H9 (cell line): ENCODE results near the gene HABP4. TPM values are rescaled to one million over a fixed set of nuclear protein-coding genes. Genes with fewer than 3 reads are reported as not detected.

Experiments used
- DNase-seq: peaks from one replicate; pipeline ENCODE4 v3.0.0-alpha.2; 2017
- H2AFZ ChIP-seq: one replicate; pipeline ENCODE4 v1.6.1; 2013; ENCODE audit warnings: mild to moderate bottlenecking, low read length, control low read depth, moderate library complexity
- H2AK5ac ChIP-seq: 2 replicates; pipeline ENCODE4 v1.6.1; 2013; ENCODE audit warnings: low read length, control low read depth, mixed read lengths; ENCODE audit not compliant: insufficient read length
- H2BK120ac ChIP-seq: one replicate; pipeline ENCODE4 v1.6.1; 2013; ENCODE audit warnings: low read depth, mild to moderate bottlenecking, low read length, control low read depth, inconsistent platforms; ENCODE audit not compliant: poor library complexity, severe bottlenecking
- H2BK12ac ChIP-seq: 2 replicates; pipeline ENCODE4 v1.6.1; 2013; ENCODE audit warnings: low read length, control low read depth, mixed read lengths, low read depth; ENCODE audit not compliant: insufficient read length
- H2BK15ac ChIP-seq: 2 replicates; pipeline ENCODE4 v1.6.1; 2013; ENCODE audit warnings: low read depth, low read length, control low read depth
- H2BK20ac ChIP-seq: one replicate; pipeline ENCODE4 v1.6.1; 2013; ENCODE audit warnings: low read depth, mild to moderate bottlenecking, low read length, control low read depth, inconsistent platforms; ENCODE audit not compliant: poor library complexity, severe bottlenecking
- H2BK5ac ChIP-seq: 2 replicates; pipeline ENCODE4 v1.6.1; 2013; ENCODE audit warnings: low read length, control low read depth, mixed read lengths; ENCODE audit not compliant: insufficient read length
- H3K14ac ChIP-seq: 2 replicates; pipeline ENCODE4 v1.6.1; 2013; ENCODE audit warnings: low read length, control low read depth; ENCODE audit not compliant: insufficient read depth
- H3K18ac ChIP-seq: 2 replicates; pipeline ENCODE4 v1.6.1; 2013; ENCODE audit warnings: low read depth, mild to moderate bottlenecking, mixed read lengths, low read length, control low read depth; ENCODE audit not compliant: insufficient read length
- H3K23ac ChIP-seq: 2 replicates; pipeline ENCODE4 v1.6.1; 2013; ENCODE audit warnings: low read length, control low read depth, mixed read lengths, low read depth; ENCODE audit not compliant: insufficient read length
- H3K23me2 ChIP-seq: 2 replicates; pipeline ENCODE4 v1.6.1; 2013; ENCODE audit warnings: low read depth, mild to moderate bottlenecking, mixed read lengths, low read length, control low read depth; ENCODE audit not compliant: insufficient read length, poor library complexity, severe bottlenecking
- H3K27ac ChIP-seq: 2 replicates; pipeline ENCODE4 v1.5.1; 2013; ENCODE audit warnings: low read length, control low read depth, mixed read lengths, low read depth; ENCODE audit not compliant: insufficient read length
- H3K27me3 ChIP-seq: 2 replicates; pipeline ENCODE4 v1.6.1; 2013; ENCODE audit warnings: low read length, control low read depth, inconsistent platforms; ENCODE audit not compliant: insufficient read depth
- H3K4ac ChIP-seq: 2 replicates; pipeline ENCODE4 v1.6.1; 2013; ENCODE audit warnings: low read depth, mild to moderate bottlenecking, control low read depth, inconsistent platforms, low read length, moderate library complexity
- H3K4me1 ChIP-seq: 2 replicates; pipeline ENCODE4 v1.6.1; 2013; ENCODE audit warnings: low read length, control low read depth, inconsistent platforms; ENCODE audit not compliant: insufficient read depth
- H3K4me2 ChIP-seq: 2 replicates; pipeline ENCODE4 v1.6.1; 2013; ENCODE audit warnings: low read length, control low read depth, mixed read lengths; ENCODE audit not compliant: insufficient read length, insufficient read depth
- H3K56ac ChIP-seq: 2 replicates; pipeline ENCODE4 v1.6.1; 2013; ENCODE audit warnings: low read depth, mild to moderate bottlenecking, mixed read lengths, low read length, control low read depth; ENCODE audit not compliant: insufficient read length
- H3K79me1 ChIP-seq: 2 replicates; pipeline ENCODE4 v1.6.1; 2013; ENCODE audit warnings: low read depth, mild to moderate bottlenecking, moderate library complexity, low read length, control low read depth, inconsistent platforms; ENCODE audit not compliant: insufficient read depth, poor library complexity, severe bottlenecking
- H3K79me2 ChIP-seq: 2 replicates; pipeline ENCODE4 v1.6.1; 2013; ENCODE audit warnings: low read length, control low read depth, inconsistent platforms; ENCODE audit not compliant: insufficient read depth
- H3K9ac ChIP-seq: 2 replicates; pipeline ENCODE4 v1.6.1; 2013; ENCODE audit warnings: low read length, control low read depth, mixed read lengths; ENCODE audit not compliant: insufficient read length; ENCODE audit errors: extremely low read depth
- H3K9me3 ChIP-seq: one replicate; pipeline ENCODE4 v1.6.1; 2013; ENCODE audit warnings: low read depth, low read length, inconsistent platforms; ENCODE audit not compliant: control insufficient read depth
- H3T11ph ChIP-seq: one replicate; pipeline ENCODE4 v1.6.1; 2013; ENCODE audit warnings: mild to moderate bottlenecking, low read length, control low read depth, inconsistent platforms
- H4K20me1 ChIP-seq: one replicate; pipeline ENCODE4 v1.6.1; 2013; ENCODE audit not compliant: control insufficient read depth, insufficient read length, insufficient read depth
- H4K5ac ChIP-seq: 2 replicates; pipeline ENCODE4 v1.6.1; 2013; ENCODE audit warnings: low read depth, mild to moderate bottlenecking, mixed read lengths, low read length, control low read depth; ENCODE audit not compliant: insufficient read length
- H4K8ac ChIP-seq: replicated peaks from 2 replicates; pipeline ENCODE4 v1.6.1; 2013; ENCODE audit warnings: low read length, control low read depth, mixed read lengths, low read depth; ENCODE audit not compliant: insufficient read length
- H4K91ac ChIP-seq: 2 replicates; pipeline ENCODE4 v1.6.1; 2013; ENCODE audit warnings: low read depth, mild to moderate bottlenecking, moderate library complexity, mixed read lengths, low read length, control low read depth; ENCODE audit not compliant: insufficient read length
- H3K27ac Mint-ChIP-seq, 3 experiments: 2 replicates in 2 of 3; 3 replicates in 1 of 3; pipeline ENCODE4 v1.8.0; 2020 to 2021; ENCODE audit warnings: mixed read lengths in 3 of 3, mild to moderate bottlenecking in 1 of 3, moderate library complexity in 1 of 3
- H3K27me3 Mint-ChIP-seq: 2 replicates; pipeline ENCODE4 v1.8.0; 2021; ENCODE audit warnings: low read depth, mild to moderate bottlenecking, moderate library complexity, mixed read lengths
- H3K36me3 Mint-ChIP-seq, 3 experiments: 2 replicates in 2 of 3; 3 replicates in 1 of 3; pipeline ENCODE4 v1.8.0; 2020 to 2021; ENCODE audit warnings: low read depth in 3 of 3, mixed read lengths in 3 of 3; ENCODE audit not compliant: insufficient read depth in 1 of 3
- H3K4me1 Mint-ChIP-seq, 2 experiments: 2 replicates each; pipeline ENCODE4 v1.8.0; 2020; ENCODE audit warnings: mixed read lengths in 2 of 2
- H3K4me3 Mint-ChIP-seq, 2 experiments: 2 replicates in 1 of 2; 3 replicates in 1 of 2; pipeline ENCODE4 v1.8.0; 2020 to 2021; ENCODE audit warnings: mild to moderate bottlenecking in 2 of 2, mixed read lengths in 2 of 2, moderate library complexity in 1 of 2
- H3K9me3 Mint-ChIP-seq, 2 experiments: 2 replicates in 1 of 2; 3 replicates in 1 of 2; pipeline ENCODE4 v1.8.0; 2020; ENCODE audit warnings: mild to moderate bottlenecking in 2 of 2, mixed read lengths in 2 of 2, moderate library complexity in 1 of 2
- WGBS: extraction: QIAGEN DNeasy Blood & Tissue Kit; methylation state at CpG from one replicate; pipeline ENCODE4 v1.1.7; 2013; ENCODE audit warnings: missing lambda C conversion rate, low lambda C conversion rate, mixed read lengths; ENCODE audit not compliant: insufficient read length; ENCODE audit errors: extremely low coverage; 5-methylcytosine and 5-hydroxymethylcytosine counted together
- total RNA-seq: library from RNA; stranded (reverse); gene quantifications from 2 replicates; pipeline ENCODE4 v1.2.1, GENCODE V29; 2021
- TF ChIP-seq, protein P1 (sequence below): fragments of 200-600 bp; sonication (generic); conservative IDR thresholded peaks from 3 replicates; pipeline ENCODE4 v1.8.0; 2021; ENCODE audit warnings: antibody characterized with exemption, mild to moderate bottlenecking

HABP4 gene
- total RNA-seq, 1 experiment from 2014 or later = 7.5 TPM

DNA sequence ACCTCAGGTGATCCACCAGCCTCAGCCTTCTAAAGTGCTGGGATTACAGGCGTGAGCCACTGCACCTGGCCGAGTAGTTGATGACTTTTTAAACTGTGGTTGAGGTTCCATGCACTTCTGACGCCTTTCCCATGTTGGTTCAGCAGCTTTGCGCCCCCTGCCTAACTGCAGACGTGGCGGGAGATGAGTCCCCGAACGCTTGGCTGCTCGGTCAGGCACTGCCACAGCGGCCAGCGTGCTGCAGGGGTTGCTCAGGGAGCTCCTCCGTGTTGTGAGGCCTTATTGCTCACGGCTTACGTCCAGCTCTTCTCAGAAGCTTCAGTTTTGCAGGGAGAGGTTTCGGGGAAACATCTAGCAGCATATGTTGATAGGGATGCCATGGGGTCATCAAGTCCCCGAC, 35.3 kb downstream of the HABP4 start:
- Histone ChIP-seq H3K9me3 (no peaks in the 10 kb centered on the region), H2AFZ (no peak overlapping the region), H4K20me1 (no peaks in the 10 kb centered on the region), H3K4ac (no peak overlapping the region), H4K91ac (no peak overlapping the region), H3K4me1 (no peaks in the 10 kb centered on the region), H3K79me2 (no peaks in the 10 kb centered on the region), H3K23me2 (no peaks in the 10 kb centered on the region), H3K23ac (no peak overlapping the region), H2BK12ac (no peak overlapping the region), H3K79me1 (no peaks in the 10 kb centered on the region), H4K8ac (no peak overlapping the region), H2AK5ac (no peak overlapping the region), H2BK120ac (no peak overlapping the region), H4K5ac (no peak overlapping the region), H3K9ac (no peak overlapping the region), H2BK15ac (no peak overlapping the region), H2BK5ac (no peak overlapping the region), H3K14ac (no peak overlapping the region), H3K56ac (no peak overlapping the region), H3K18ac (no peak overlapping the region), H3K27me3 (no peaks in the 10 kb centered on the region), H2BK20ac (no peak overlapping the region), H3T11ph (no peak overlapping the region), H3K4me2 (no peak overlapping the region), H3K27ac (no peak overlapping the region)
- Mint-ChIP-seq H3K4me3 (no peak overlapping the region), H3K27me3 (no peaks in the 10 kb centered on the region), H3K36me3 (peaks cover 5 to 49% (median 36%) of the 10 kb centered on the region in 3 experiments; a peak in 6 of 7 replicates), H3K27ac (peak overlapping the region in 2 of 3 experiments; percentile 41 to 87; a peak in 4 of 7 replicates), H3K9me3 (no peaks in the 10 kb centered on the region), H3K4me1 (no peaks in the 10 kb centered on the region)
- TF ChIP-seq, protein P1, sequence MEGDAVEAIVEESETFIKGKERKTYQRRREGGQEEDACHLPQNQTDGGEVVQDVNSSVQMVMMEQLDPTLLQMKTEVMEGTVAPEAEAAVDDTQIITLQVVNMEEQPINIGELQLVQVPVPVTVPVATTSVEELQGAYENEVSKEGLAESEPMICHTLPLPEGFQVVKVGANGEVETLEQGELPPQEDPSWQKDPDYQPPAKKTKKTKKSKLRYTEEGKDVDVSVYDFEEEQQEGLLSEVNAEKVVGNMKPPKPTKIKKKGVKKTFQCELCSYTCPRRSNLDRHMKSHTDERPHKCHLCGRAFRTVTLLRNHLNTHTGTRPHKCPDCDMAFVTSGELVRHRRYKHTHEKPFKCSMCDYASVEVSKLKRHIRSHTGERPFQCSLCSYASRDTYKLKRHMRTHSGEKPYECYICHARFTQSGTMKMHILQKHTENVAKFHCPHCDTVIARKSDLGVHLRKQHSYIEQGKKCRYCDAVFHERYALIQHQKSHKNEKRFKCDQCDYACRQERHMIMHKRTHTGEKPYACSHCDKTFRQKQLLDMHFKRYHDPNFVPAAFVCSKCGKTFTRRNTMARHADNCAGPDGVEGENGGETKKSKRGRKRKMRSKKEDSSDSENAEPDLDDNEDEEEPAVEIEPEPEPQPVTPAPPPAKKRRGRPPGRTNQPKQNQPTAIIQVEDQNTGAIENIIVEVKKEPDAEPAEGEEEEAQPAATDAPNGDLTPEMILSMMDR = no peak
- no peak for DNase-seq
- WGBS = no CpG with 5 or more reads among the region's 16 CpGs
